ENCODE data around the gene WAPL.

GRCh38 chr10:86506499-86506898 lies 15.1 kb downstream of the WAPL start:
- TF ChIP-seq CTCF (IDR thresholded peaks at IDR 0.05) (no peak), POLR2A (IDR thresholded peaks at IDR 0.05) (no peak)

Measured in breast epithelium (tissue), 3 donors.